ENCODE results near the gene HOXD13.

Gene HOXD13

GRCh38 chr2:176105078-176105729, 12.7 kb downstream of the HOXD13 start (continued):
- TF ChIP-seq ZNF530 (tag by site-specific recombination; IDR thresholded peaks at IDR 0.05; ENCODE audit: low read depth) = no peak
- peak; percentile 70 for TF ChIP-seq ZXDB (tag by site-specific recombination; IDR thresholded peaks at IDR 0.05)
- TF ChIP-seq KLF8 (tag by site-specific recombination; IDR thresholded peaks at IDR 0.05) = peak; percentile 96
- 0 out of 2 replicates have a peak, but pooled peaks have one; percentile 35 for TF ChIP-seq ZNF660 (tag by site-specific recombination; IDR thresholded peaks at IDR 0.05)
- peak; percentile 89 for TF ChIP-seq SP3 (tag by site-specific recombination; IDR thresholded peaks at IDR 0.05)
- TF ChIP-seq, protein P1, sequence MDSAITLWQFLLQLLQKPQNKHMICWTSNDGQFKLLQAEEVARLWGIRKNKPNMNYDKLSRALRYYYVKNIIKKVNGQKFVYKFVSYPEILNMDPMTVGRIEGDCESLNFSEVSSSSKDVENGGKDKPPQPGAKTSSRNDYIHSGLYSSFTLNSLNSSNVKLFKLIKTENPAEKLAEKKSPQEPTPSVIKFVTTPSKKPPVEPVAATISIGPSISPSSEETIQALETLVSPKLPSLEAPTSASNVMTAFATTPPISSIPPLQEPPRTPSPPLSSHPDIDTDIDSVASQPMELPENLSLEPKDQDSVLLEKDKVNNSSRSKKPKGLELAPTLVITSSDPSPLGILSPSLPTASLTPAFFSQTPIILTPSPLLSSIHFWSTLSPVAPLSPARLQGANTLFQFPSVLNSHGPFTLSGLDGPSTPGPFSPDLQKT (IDR thresholded peaks at IDR 0.05; ENCODE audit: borderline replicate concordance, low read depth, low read length) = no peak
- no peak for TF ChIP-seq HOXA7 (CRISPR knock-in tag; IDR thresholded peaks at IDR 0.05; ENCODE audit: borderline replicate concordance)
- 0 out of 2 replicates have a peak, but pooled peaks have one; percentile 21 for TF ChIP-seq SP7 (tag by site-specific recombination; IDR thresholded peaks at IDR 0.05)
- no peak for TF ChIP-seq ZSCAN18 (tag by site-specific recombination; IDR thresholded peaks at IDR 0.05)
- TF ChIP-seq ZNF548 (tag by site-specific recombination; IDR thresholded peaks at IDR 0.05) = no peak
- no peak for TF ChIP-seq ZNF777 (tag by site-specific recombination; IDR thresholded peaks at IDR 0.05; ENCODE audit: borderline replicate concordance)
- peak; percentile 74 for TF ChIP-seq GLIS2 (tag by site-specific recombination; IDR thresholded peaks at IDR 0.05)
- TF ChIP-seq ZSCAN23 (tag by site-specific recombination; IDR thresholded peaks at IDR 0.05) = no peak
- no peak for TF ChIP-seq HOXC10 (CRISPR knock-in tag; IDR thresholded peaks at IDR 0.05)
- no peak for TF ChIP-seq ZNF549 (tag by site-specific recombination; IDR thresholded peaks at IDR 0.05)
- TF ChIP-seq EGR2 (tag by site-specific recombination; IDR thresholded peaks at IDR 0.05; ENCODE audit: low read depth) = peak; percentile 52; the same call in 1 of the 2 replicates
- TF ChIP-seq ZSCAN30 (tag by site-specific recombination; IDR thresholded peaks at IDR 0.05) = 0 out of 2 replicates have a peak, but pooled peaks have one; percentile 23
- TF ChIP-seq, protein P2, sequence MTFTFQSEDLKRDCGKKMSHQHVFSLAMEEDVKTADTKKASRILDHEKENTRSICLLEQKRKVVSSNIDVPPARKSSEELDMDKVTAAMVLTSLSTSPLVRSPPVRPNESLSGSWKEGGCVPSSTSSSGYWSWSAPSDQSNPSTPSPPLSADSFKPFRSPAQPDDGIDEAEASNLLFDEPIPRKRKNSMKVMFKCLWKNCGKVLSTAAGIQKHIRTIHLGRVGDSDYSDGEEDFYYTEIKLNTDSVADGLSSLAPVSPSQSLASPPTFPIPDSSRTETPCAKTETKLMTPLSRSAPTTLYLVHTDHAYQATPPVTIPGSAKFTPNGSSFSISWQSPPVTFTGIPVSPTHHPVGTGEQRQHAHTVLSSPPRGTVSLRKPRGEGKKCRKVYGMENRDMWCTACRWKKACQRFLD (tag by site-specific recombination; IDR thresholded peaks at IDR 0.05) = no peak
- TF ChIP-seq, protein P3, sequence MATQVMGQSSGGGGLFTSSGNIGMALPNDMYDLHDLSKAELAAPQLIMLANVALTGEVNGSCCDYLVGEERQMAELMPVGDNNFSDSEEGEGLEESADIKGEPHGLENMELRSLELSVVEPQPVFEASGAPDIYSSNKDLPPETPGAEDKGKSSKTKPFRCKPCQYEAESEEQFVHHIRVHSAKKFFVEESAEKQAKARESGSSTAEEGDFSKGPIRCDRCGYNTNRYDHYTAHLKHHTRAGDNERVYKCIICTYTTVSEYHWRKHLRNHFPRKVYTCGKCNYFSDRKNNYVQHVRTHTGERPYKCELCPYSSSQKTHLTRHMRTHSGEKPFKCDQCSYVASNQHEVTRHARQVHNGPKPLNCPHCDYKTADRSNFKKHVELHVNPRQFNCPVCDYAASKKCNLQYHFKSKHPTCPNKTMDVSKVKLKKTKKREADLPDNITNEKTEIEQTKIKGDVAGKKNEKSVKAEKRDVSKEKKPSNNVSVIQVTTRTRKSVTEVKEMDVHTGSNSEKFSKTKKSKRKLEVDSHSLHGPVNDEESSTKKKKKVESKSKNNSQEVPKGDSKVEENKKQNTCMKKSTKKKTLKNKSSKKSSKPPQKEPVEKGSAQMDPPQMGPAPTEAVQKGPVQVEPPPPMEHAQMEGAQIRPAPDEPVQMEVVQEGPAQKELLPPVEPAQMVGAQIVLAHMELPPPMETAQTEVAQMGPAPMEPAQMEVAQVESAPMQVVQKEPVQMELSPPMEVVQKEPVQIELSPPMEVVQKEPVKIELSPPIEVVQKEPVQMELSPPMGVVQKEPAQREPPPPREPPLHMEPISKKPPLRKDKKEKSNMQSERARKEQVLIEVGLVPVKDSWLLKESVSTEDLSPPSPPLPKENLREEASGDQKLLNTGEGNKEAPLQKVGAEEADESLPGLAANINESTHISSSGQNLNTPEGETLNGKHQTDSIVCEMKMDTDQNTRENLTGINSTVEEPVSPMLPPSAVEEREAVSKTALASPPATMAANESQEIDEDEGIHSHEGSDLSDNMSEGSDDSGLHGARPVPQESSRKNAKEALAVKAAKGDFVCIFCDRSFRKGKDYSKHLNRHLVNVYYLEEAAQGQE (tag by site-specific recombination; IDR thresholded peaks at IDR 0.05) = no peak
- no peak for TF ChIP-seq ZNF223 (tag by site-specific recombination; IDR thresholded peaks at IDR 0.05)
- no peak for TF ChIP-seq ZNF133 (tag by site-specific recombination; IDR thresholded peaks at IDR 0.05)
- peak; percentile 56; the same call in 1 of the 2 replicates for TF ChIP-seq KLF9 (tag by site-specific recombination; IDR thresholded peaks at IDR 0.05; ENCODE audit: low read depth)
- peak; percentile 95 for TF ChIP-seq ZNF341 (tag by site-specific recombination; IDR thresholded peaks at IDR 0.05; ENCODE audit: low read depth)
- TF ChIP-seq ZNF146 (tag by site-specific recombination; IDR thresholded peaks at IDR 0.05) = no peak
- peak; percentile 76 for TF ChIP-seq PRDM1 (tag by site-specific recombination; IDR thresholded peaks at IDR 0.05)
- no peak for TF ChIP-seq ZNF292 (tag by site-specific recombination; IDR thresholded peaks at IDR 0.05; ENCODE audit: borderline replicate concordance, low read depth)
- 0 out of 2 replicates have a peak, but pooled peaks have one; percentile 58 for TF ChIP-seq ZNF501 (tag by site-specific recombination; IDR thresholded peaks at IDR 0.05)
- peak; percentile 10; the same call in 1 of the 2 replicates for TF ChIP-seq ZBTB48 (tag by site-specific recombination; IDR thresholded peaks at IDR 0.05)
- TF ChIP-seq ZNF155 (tag by site-specific recombination; IDR thresholded peaks at IDR 0.05) = no peak
- no peak for TF ChIP-seq ZNF514 (tag by site-specific recombination; IDR thresholded peaks at IDR 0.05)
- TF ChIP-seq, protein P4, sequence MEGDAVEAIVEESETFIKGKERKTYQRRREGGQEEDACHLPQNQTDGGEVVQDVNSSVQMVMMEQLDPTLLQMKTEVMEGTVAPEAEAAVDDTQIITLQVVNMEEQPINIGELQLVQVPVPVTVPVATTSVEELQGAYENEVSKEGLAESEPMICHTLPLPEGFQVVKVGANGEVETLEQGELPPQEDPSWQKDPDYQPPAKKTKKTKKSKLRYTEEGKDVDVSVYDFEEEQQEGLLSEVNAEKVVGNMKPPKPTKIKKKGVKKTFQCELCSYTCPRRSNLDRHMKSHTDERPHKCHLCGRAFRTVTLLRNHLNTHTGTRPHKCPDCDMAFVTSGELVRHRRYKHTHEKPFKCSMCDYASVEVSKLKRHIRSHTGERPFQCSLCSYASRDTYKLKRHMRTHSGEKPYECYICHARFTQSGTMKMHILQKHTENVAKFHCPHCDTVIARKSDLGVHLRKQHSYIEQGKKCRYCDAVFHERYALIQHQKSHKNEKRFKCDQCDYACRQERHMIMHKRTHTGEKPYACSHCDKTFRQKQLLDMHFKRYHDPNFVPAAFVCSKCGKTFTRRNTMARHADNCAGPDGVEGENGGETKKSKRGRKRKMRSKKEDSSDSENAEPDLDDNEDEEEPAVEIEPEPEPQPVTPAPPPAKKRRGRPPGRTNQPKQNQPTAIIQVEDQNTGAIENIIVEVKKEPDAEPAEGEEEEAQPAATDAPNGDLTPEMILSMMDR (tag by site-specific recombination; IDR thresholded peaks at IDR 0.05) = peak; percentile 79
- TF ChIP-seq ZNF174 (tag by site-specific recombination; IDR thresholded peaks at IDR 0.05) = no peak
